A549 (cell line): ENCODE data around the gene ARL15. TPM values are rescaled to one million over a fixed set of nuclear protein-coding genes. Genes with fewer than 3 reads are reported as not detected.

Source experiments
- ATAC-seq, 2 experiments: fragments of 200-7000 bp in 1 of 2; fragments of >200 bp in 1 of 2; cut with Nextera tagmentation in 1 of 2; cut with Tn5 transposase in 1 of 2; 3 replicates each; pipeline versions ENCODE4 v1.8.0 to v1.9.1; 2018 to 2020; ENCODE audit warnings: mild to moderate bottlenecking in 1 of 2, moderate library complexity in 1 of 2
- CTCF ChIA-PET: fragments of 300-600 bp; sonication (Branson Sonifier 250); formaldehyde crosslinking; extraction: SDS; loops from one replicate; lab custom pipeline; 2021; ENCODE audit warnings: antibody characterized with exemption, inconsistent platforms; lab: Yijun Ruan, JAX
- POLR2A ChIA-PET: fragments of 350-600 bp; formaldehyde crosslinking; extraction: SDS; loops from one replicate; lab custom pipeline; 2021; ENCODE audit warnings: antibody characterized with exemption, inconsistent platforms; lab: Yijun Ruan, JAX
- DNase-seq, 2 experiments: peaks; one replicate each; pipeline versions ENCODE4 v3.0.0 to v3.0.0-alpha.2; 2011 to 2016; ENCODE audit warnings: low read depth in 1 of 2, low spot score in 1 of 2
- FAIRE-seq: peaks from 2 replicates; lab custom pipeline; 2011; peaks lifted over from hg19 to GRCh38; lab: Jason Lieb, UNC
- H3K27ac ChIP-seq, 2 experiments: fragments of >200 bp; sonication (Bioruptor Twin); formaldehyde crosslinking; 3 replicates each; pipeline ENCODE4 v1.5.1; 2016 to 2017
- H3K4me1 ChIP-seq: fragments of >200 bp; sonication (Bioruptor Twin); formaldehyde crosslinking; 3 replicates; pipeline ENCODE4 v1.6.1; 2016
- H3K4me2 ChIP-seq: fragments of >200 bp; sonication (Bioruptor Twin); formaldehyde crosslinking; 3 replicates; pipeline ENCODE4 v1.6.1; 2016
- H3K4me3 ChIP-seq: fragments of >200 bp; sonication (Bioruptor Twin); formaldehyde crosslinking; 3 replicates; pipeline ENCODE4 v1.5.1; 2016
- H3K9me3 ChIP-seq: fragments of >200 bp; sonication (Bioruptor Twin); formaldehyde crosslinking; 3 replicates; pipeline ENCODE4 v1.6.1; 2016
- BHLHE40 ChIP-seq: IDR thresholded peaks from 2 replicates; pipeline ENCODE4 v1.6.1; 2012; ENCODE audit warnings: low read depth, low read length, inconsistent platforms
- CHD2 ChIP-seq: fragments of 150-350 bp; IDR thresholded peaks from 2 replicates; pipeline ENCODE4 v1.6.1; 2014; ENCODE audit warnings: low read length; ENCODE audit not compliant: partially characterized antibody
- CHD4 ChIP-seq: fragments of 200-600 bp; sonication (generic); IDR thresholded peaks from 2 replicates; pipeline ENCODE4 v1.6.1; 2016; ENCODE audit warnings: antibody characterized with exemption, mild to moderate bottlenecking, borderline replicate concordance
- EHF ChIP-seq: fragments of 250-450 bp; sonication (Bioruptor Pico); IDR thresholded peaks from 2 replicates; pipeline ENCODE4 v1.5.0; 2020; ENCODE audit warnings: mild to moderate bottlenecking
- EHMT2 ChIP-seq: fragments of 200-600 bp; sonication (generic); IDR thresholded peaks from 2 replicates; pipeline ENCODE4 v1.6.1; 2016; ENCODE audit warnings: antibody characterized with exemption, low read depth, mild to moderate bottlenecking, moderate library complexity
- ESRRA ChIP-seq: fragments of 150-350 bp; IDR thresholded peaks from 2 replicates; pipeline ENCODE4 v1.6.1; 2014; ENCODE audit warnings: mild to moderate bottlenecking, low read length, borderline replicate concordance
- FOSB ChIP-seq: fragments of 250-450 bp; sonication (Bioruptor Pico); IDR thresholded peaks from 2 replicates; pipeline ENCODE4 v1.5.0; 2020; ENCODE audit warnings: mild to moderate bottlenecking, moderate library complexity
- HEYL ChIP-seq: fragments of 250-450 bp; sonication (Bioruptor Pico); IDR thresholded peaks from 2 replicates; pipeline ENCODE4 v1.8.0; 2021; ENCODE audit warnings: mild to moderate bottlenecking, moderate library complexity
- HOXA7 ChIP-seq: fragments of 250-450 bp; sonication (Bioruptor Pico); IDR thresholded peaks from 2 replicates; pipeline ENCODE4 v1.5.0; 2020; ENCODE audit warnings: mild to moderate bottlenecking, moderate library complexity
- HOXB13 ChIP-seq: fragments of 250-450 bp; sonication (Bioruptor Pico); IDR thresholded peaks from 2 replicates; pipeline ENCODE4 v1.5.0; 2020; ENCODE audit warnings: low read depth, mild to moderate bottlenecking, moderate library complexity
- KDM1A ChIP-seq: fragments of 200-600 bp; sonication (generic); IDR thresholded peaks from 2 replicates; pipeline ENCODE4 v1.6.1; 2016; ENCODE audit warnings: low read depth, mild to moderate bottlenecking
- MAFK ChIP-seq: fragments of 450-650 bp; IDR thresholded peaks from 2 replicates; pipeline ENCODE4 v1.6.1; 2014; ENCODE audit not compliant: partially characterized antibody
- MAZ ChIP-seq: fragments of 150-350 bp; IDR thresholded peaks from 2 replicates; pipeline ENCODE4 v1.6.1; 2014; ENCODE audit warnings: antibody characterized with exemption, low read depth, low read length, borderline replicate concordance
- NFE2L2 ChIP-seq: fragments of 150-350 bp; conservative IDR thresholded peaks from 2 replicates; pipeline ENCODE4 v1.6.1; 2014; ENCODE audit warnings: low read length
- NR3C1 ChIP-seq: fragments of >200 bp; sonication (Bioruptor Twin); formaldehyde crosslinking; IDR thresholded peaks from 3 replicates; pipeline ENCODE4 v1.6.1; 2017
- PHF8 ChIP-seq: fragments of 200-600 bp; sonication (generic); IDR thresholded peaks from 2 replicates; pipeline ENCODE4 v1.6.1; 2016; ENCODE audit warnings: low read depth, mild to moderate bottlenecking, antibody characterized with exemption, moderate library complexity, borderline replicate concordance
- RAD21 ChIP-seq, 2 experiments: fragments of >200 bp in 1 of 2; sonication (Bioruptor Twin) in 1 of 2; formaldehyde crosslinking in 1 of 2; IDR thresholded peaks in 1 of 2; conservative IDR thresholded peaks in 1 of 2; 2 replicates in 1 of 2; 3 replicates in 1 of 2; pipeline ENCODE4 v1.6.1; 2012 to 2018; ENCODE audit warnings: inconsistent platforms in 1 of 2
- RARB ChIP-seq: fragments of 250-450 bp; sonication (Bioruptor Pico); IDR thresholded peaks from 2 replicates; pipeline ENCODE4 v1.8.0; 2021; ENCODE audit warnings: mild to moderate bottlenecking, moderate library complexity
- RCOR1 ChIP-seq: fragments of 150-350 bp; IDR thresholded peaks from 2 replicates; pipeline ENCODE4 v1.6.1; 2014; ENCODE audit warnings: antibody characterized with exemption, low read length, low read depth
- RNF2 ChIP-seq: fragments of 200-600 bp; sonication (generic); IDR thresholded peaks from 2 replicates; pipeline ENCODE4 v1.6.1; 2016; ENCODE audit warnings: low read depth, mild to moderate bottlenecking, antibody characterized with exemption, moderate library complexity, borderline replicate concordance
- SMC3 ChIP-seq: fragments of >200 bp; sonication (Bioruptor Twin); formaldehyde crosslinking; IDR thresholded peaks from 3 replicates; pipeline ENCODE4 v1.6.1; 2018; ENCODE audit warnings: inconsistent platforms
- ZFP36 ChIP-seq: fragments of 450-650 bp; IDR thresholded peaks from 2 replicates; pipeline ENCODE4 v1.6.1; 2014; ENCODE audit warnings: borderline replicate concordance; ENCODE audit not compliant: partially characterized antibody
- WGBS: methylation state at CpG from one replicate; pipeline ENCODE4 v1.1.6; 2017; ENCODE audit errors: missing lambda C conversion rate; 5-methylcytosine and 5-hydroxymethylcytosine counted together
- polyA plus RNA-seq, 4 experiments: library from polyadenylated mRNA; depleted of rRNA in 3 of 4; stranded (reverse); fragments of >200 nt; fragmentation: RNase III in 1 of 4; extraction: RNeasy Plus Mini Kit Qiagen cat#74134 plus additional on column Dnase treatment in 1 of 4; gene quantifications; 2 replicates in 3 of 4; 3 replicates in 1 of 4; pipeline ENCODE4 v1.2.3, GENCODE V29; 2011 to 2017
- TF ChIP-seq, protein P1 (sequence below): fragments of >200 bp; sonication (Bioruptor Twin); formaldehyde crosslinking; IDR thresholded peaks from 3 replicates; pipeline ENCODE4 v1.6.1; 2016
- TF ChIP-seq, protein P2 (sequence below): fragments of 150-350 bp; IDR thresholded peaks from 2 replicates; pipeline ENCODE4 v1.6.1; 2014; ENCODE audit warnings: low read depth, mild to moderate bottlenecking, low read length
- TF ChIP-seq, protein P3 (sequence below): fragments of 200-600 bp; sonication (generic); IDR thresholded peaks from 2 replicates; pipeline ENCODE4 v1.6.1; 2016; ENCODE audit warnings: antibody characterized with exemption, mild to moderate bottlenecking, moderate library complexity
- TF ChIP-seq, protein P4 (sequence below): fragments of 250-450 bp; sonication (Bioruptor Pico); IDR thresholded peaks from 2 replicates; pipeline ENCODE4 v1.5.0; 2020; ENCODE audit warnings: low read depth, mild to moderate bottlenecking, moderate library complexity

The ARL15 gene
- polyA plus RNA-seq, 2 of the 4 experiments (the other 2 are of a cell fraction), result 11.8 to 12.1 TPM

DNA sequence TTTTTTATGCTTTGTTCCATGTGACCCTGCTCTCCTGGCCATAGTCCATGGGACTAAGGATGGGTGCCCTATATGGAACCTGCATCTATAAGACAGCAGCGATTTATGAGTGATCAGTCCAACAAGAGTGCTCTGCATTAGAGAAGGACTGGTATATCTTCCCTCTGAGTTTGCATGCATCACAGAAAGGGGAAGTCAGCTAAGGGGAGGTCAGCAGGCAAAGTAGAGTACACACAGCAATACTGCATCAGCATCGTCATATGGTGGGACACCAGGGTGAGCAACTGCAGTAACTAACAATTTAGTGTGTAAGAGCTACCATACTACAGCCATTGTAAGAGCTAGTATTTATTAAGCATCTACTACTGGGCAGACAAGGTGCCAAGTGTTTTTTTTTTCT lies 438.6 kb downstream of the ARL15 start:
- ChIA-PET POLR2A (no interaction called here), CTCF (interaction anchor here (1.1 kb wide), 1 partner anchor 8 kb away, joined by 3 read pairs; no protein-coding TSS in a partner anchor)
- H3K27ac ChIP-seq, result no peak overlapping the region
- ATAC-seq, result no peak
- no peak for FAIRE-seq
- H3K4me3 ChIP-seq, result no peak overlapping the region
- no peak overlapping the region for H3K4me2 ChIP-seq
- 80% methylated on average over 2 of the region's 2 CpGs for WGBS
- TF ChIP-seq HOXB13 (CRISPR knock-in tag), result no peak
- no peak for TF ChIP-seq NR3C1
- TF ChIP-seq, all 56 proteins: peak for 0
- no peak for DNase-seq
- Histone ChIP-seq H3K9me3 (no peaks in the 10 kb centered on the region), H3K4me1 (no peaks in the 10 kb centered on the region)

DNA sequence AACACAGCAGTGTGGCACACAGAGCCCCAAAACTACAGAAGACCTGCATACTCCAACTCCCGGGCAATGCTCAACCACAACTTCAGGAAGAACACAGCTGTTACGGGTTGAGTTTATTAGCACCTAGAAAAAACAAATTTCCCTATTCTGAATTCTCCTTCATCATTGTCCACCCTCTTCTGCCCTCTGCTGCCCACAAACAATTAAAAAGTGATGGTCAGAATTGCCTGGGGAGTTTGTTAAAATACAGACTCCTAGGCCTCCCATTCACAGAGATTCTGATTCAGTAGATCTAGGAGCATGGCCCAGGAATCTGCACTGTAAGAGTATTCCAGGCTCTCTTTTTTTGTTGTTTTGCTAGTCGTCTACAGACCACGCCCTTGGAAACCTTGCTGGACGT lies 439.3 kb downstream of the ARL15 start:
- no peak overlapping the region for H3K27ac ChIP-seq
- no peak for ATAC-seq
- H3K9me3 ChIP-seq, result no peaks in the 10 kb centered on the region
- no peak for FAIRE-seq
- WGBS, result 58% methylated on average over 5 of the region's 5 CpGs
- TF ChIP-seq BHLHE40 (no peak), RAD21 (conservative IDR thresholded peaks at IDR 0.05 in 1 of 2, IDR thresholded peaks at IDR 0.05 in 1 of 2) (peak in 1 of 2 experiments; percentile 36; a peak in 2 of 5 replicates), ZFP36 (no peak), RNF2 (no peak), ESRRA (no peak), CHD2 (no peak), SMC3 (0 out of 3 replicates have a peak, but pooled peaks have one; percentile 27), FOSB (CRISPR knock-in tag) (no peak), EHMT2 (no peak), CHD4 (no peak), NFE2L2 (no peak)
- TF ChIP-seq, all 56 proteins: peak for 2
- no peak overlapping the region for H3K4me3 ChIP-seq
- ChIA-PET POLR2A (no interaction called here), CTCF (no interaction called here)
- H3K4me2 ChIP-seq, result no peak overlapping the region
- DNase-seq, result peak in 1 of 2 experiments; percentile 13
- H3K4me1 ChIP-seq, result no peaks in the 10 kb centered on the region

DNA sequence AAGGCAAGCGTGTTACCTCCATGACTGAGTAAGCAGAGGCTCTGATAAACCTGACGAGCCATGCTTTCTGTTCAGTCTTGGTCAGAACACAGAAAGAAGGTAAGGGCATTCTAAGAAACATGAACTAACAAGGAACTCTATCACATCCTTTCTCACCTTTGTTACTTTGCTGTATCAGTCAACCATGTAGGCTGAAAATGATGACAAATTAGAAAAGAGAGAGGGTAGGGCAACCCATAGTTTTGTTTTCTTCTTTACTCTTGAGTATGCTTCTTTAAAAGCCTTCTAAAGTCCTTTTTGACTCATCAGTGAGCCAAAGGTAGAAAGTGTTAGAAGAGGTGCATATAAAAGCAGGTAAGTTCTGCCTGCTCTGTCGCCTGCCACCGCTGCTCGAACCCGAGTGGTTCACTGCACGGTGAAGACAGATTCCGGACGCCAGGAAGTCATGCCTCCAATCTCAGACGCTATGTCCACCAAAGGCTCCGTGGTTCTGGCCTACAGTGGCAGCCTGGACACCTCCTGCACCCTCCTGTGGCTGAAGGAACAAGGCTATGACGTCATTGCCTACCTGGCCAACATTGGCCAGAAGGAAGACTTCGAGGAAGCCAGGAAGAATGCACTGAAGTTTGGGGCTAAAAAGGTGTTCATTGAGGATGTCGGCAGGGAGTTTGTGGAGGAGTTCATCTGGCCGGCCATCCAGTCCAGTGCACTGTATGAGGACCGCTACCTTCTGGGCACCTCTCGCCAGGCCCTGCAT lies 451.5 kb downstream of the ARL15 start:
- Histone ChIP-seq H3K27ac (no peak overlapping the region), H3K9me3 (no peaks in the 10 kb centered on the region; the same call in 2 of the 3 replicates), H3K4me2 (no peak overlapping the region), H3K4me1 (no peaks in the 10 kb centered on the region), H3K4me3 (no peak overlapping the region)
- WGBS, result 78% methylated on average over 17 of the region's 17 CpGs
- ChIA-PET POLR2A (no interaction called here), CTCF (no interaction called here)
- FAIRE-seq, result no peak
- DNase-seq, result no peak
- ATAC-seq, result no peak
- TF ChIP-seq RCOR1, result no peak
- TF ChIP-seq, protein P1, sequence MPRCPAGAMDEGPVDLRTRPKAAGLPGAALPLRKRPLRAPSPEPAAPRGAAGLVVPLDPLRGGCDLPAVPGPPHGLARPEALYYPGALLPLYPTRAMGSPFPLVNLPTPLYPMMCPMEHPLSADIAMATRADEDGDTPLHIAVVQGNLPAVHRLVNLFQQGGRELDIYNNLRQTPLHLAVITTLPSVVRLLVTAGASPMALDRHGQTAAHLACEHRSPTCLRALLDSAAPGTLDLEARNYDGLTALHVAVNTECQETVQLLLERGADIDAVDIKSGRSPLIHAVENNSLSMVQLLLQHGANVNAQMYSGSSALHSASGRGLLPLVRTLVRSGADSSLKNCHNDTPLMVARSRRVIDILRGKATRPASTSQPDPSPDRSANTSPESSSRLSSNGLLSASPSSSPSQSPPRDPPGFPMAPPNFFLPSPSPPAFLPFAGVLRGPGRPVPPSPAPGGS, result no peak
- no peak for TF ChIP-seq KDM1A
- no peak for TF ChIP-seq SMC3
- no peak for TF ChIP-seq NFE2L2
- no peak for TF ChIP-seq RAD21 (conservative IDR thresholded peaks at IDR 0.05 in 1 of 2, IDR thresholded peaks at IDR 0.05 in 1 of 2)
- TF ChIP-seq PHF8, result no peak
- no peak for TF ChIP-seq RARB (CRISPR knock-in tag)
- no peak for TF ChIP-seq MAZ
- TF ChIP-seq, protein P2, sequence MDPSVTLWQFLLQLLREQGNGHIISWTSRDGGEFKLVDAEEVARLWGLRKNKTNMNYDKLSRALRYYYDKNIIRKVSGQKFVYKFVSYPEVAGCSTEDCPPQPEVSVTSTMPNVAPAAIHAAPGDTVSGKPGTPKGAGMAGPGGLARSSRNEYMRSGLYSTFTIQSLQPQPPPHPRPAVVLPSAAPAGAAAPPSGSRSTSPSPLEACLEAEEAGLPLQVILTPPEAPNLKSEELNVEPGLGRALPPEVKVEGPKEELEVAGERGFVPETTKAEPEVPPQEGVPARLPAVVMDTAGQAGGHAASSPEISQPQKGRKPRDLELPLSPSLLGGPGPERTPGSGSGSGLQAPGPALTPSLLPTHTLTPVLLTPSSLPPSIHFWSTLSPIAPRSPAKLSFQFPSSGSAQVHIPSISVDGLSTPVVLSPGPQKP, result no peak
- no peak for TF ChIP-seq HOXA7 (CRISPR knock-in tag)
- no peak for TF ChIP-seq FOSB (CRISPR knock-in tag)
- TF ChIP-seq EHF, result no peak
- no peak for TF ChIP-seq MAFK
- TF ChIP-seq HEYL, result no peak
- TF ChIP-seq, protein P3, sequence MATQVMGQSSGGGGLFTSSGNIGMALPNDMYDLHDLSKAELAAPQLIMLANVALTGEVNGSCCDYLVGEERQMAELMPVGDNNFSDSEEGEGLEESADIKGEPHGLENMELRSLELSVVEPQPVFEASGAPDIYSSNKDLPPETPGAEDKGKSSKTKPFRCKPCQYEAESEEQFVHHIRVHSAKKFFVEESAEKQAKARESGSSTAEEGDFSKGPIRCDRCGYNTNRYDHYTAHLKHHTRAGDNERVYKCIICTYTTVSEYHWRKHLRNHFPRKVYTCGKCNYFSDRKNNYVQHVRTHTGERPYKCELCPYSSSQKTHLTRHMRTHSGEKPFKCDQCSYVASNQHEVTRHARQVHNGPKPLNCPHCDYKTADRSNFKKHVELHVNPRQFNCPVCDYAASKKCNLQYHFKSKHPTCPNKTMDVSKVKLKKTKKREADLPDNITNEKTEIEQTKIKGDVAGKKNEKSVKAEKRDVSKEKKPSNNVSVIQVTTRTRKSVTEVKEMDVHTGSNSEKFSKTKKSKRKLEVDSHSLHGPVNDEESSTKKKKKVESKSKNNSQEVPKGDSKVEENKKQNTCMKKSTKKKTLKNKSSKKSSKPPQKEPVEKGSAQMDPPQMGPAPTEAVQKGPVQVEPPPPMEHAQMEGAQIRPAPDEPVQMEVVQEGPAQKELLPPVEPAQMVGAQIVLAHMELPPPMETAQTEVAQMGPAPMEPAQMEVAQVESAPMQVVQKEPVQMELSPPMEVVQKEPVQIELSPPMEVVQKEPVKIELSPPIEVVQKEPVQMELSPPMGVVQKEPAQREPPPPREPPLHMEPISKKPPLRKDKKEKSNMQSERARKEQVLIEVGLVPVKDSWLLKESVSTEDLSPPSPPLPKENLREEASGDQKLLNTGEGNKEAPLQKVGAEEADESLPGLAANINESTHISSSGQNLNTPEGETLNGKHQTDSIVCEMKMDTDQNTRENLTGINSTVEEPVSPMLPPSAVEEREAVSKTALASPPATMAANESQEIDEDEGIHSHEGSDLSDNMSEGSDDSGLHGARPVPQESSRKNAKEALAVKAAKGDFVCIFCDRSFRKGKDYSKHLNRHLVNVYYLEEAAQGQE, result no peak
- TF ChIP-seq, protein P4, sequence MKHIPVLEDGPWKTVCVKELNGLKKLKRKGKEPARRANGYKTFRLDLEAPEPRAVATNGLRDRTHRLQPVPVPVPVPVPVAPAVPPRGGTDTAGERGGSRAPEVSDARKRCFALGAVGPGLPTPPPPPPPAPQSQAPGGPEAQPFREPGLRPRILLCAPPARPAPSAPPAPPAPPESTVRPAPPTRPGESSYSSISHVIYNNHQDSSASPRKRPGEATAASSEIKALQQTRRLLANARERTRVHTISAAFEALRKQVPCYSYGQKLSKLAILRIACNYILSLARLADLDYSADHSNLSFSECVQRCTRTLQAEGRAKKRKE (CRISPR knock-in tag), result no peak
